CD4-positive, alpha-beta T cell treated with Interleukin-2 at 100 ng/mL for 4 hours (primary cell): ENCODE measurements around the gene NSD1.
"Not testable (repeated sequence)": the region's sequence is repeated elsewhere in the genome, so short reads cannot be mapped to it uniquely, and the experiment has no call there.

Source experiments
- DNase-seq: peaks from one replicate; pipeline ENCODE4 v3.0.0-alpha.2; 2020; ENCODE audit warnings: low spot score

NSD1 gene

DNA sequence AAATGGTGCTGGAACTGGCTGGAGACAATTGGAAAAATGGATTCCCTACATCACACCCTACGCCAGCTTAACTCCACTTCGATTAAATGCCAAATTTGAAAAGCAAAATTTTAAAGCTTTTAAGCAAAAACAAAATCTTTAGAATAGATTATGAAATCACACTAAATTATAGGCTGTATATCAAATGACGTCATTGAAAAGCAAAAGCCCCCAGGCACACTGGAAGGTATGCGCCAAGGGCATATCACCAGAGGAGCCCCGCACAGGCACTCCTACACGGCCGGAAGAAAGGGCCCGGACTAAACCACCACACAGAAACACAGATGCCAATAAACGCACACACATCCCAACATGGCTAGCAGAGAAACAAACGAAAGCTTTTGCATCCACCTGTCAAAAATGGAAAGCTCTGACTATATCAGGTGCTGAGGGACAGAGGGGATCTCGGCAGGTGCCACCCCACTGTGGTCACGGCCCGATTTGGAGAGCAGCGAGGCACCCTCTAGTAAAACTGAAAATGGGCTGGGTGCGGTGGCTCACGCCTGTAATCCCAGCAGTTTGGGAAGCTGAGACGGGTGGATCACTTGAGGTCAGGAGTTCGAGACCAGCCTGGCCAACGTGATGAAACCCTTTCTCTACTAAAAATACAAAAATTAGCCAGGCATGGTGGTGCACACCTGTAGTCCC, 195.1 kb downstream of the NSD1 start:
- DNase-seq = no peak

DNA sequence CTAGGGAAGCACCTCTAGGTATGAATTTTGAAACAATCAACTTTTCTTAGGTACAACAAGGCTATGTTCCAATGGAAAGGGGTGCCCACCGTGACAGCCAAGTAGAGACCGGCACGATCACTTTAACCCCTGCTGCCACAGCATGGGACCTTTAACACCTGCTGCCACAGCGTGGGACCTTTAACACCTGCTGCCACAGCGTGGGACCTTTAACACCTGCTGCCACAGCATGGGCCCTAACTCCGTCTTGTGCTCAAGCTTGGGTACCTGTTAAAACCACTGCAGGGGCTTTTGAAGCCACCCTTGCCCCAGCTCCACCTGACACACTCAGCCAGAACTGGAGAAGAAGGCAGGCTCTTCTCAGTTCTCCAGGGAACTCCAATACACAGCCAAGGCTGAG, 196.3 kb downstream of the NSD1 start:
- no peak for DNase-seq

DNA sequence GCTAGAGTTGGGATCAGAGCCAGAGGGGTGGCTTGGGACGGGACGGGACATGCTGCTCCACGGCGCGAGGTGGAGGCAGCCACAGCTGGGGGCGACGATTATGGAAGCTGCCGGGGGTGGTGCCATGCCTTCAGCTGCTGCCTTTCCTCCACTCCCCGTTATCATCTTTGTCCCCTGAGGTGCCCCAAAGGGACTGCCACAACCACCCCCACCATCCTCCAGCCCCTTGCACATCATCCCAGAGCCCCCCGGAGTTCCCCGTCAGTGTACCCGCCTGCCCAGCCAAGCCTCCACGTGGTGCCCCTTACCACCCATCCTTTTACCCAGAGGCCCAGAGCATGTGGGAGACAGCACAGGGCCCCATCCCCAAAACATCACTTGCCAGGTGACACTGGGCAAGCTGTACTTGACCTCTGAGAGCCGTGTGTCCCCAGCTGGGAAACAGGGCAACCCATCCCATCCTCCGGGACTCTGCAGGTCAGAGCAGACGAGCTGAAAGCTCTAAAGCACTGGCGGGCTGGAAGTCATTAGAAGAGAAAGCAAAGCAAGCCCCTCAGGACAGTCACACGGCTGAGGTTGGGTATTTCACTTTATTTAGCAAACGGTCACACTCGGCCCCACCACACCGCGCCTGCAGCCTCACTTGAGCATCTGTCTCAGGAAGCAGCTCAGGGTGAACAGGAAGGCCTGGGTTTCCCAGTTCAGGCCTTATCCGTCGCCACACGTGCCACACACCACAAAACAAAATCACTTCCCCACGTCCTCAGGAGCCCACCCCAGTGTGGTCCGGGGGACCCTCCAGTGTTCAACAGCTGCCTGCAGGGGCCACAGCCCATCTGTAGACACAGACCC, 197.6 kb downstream of the NSD1 start:
- DNase-seq = no peak

DNA sequence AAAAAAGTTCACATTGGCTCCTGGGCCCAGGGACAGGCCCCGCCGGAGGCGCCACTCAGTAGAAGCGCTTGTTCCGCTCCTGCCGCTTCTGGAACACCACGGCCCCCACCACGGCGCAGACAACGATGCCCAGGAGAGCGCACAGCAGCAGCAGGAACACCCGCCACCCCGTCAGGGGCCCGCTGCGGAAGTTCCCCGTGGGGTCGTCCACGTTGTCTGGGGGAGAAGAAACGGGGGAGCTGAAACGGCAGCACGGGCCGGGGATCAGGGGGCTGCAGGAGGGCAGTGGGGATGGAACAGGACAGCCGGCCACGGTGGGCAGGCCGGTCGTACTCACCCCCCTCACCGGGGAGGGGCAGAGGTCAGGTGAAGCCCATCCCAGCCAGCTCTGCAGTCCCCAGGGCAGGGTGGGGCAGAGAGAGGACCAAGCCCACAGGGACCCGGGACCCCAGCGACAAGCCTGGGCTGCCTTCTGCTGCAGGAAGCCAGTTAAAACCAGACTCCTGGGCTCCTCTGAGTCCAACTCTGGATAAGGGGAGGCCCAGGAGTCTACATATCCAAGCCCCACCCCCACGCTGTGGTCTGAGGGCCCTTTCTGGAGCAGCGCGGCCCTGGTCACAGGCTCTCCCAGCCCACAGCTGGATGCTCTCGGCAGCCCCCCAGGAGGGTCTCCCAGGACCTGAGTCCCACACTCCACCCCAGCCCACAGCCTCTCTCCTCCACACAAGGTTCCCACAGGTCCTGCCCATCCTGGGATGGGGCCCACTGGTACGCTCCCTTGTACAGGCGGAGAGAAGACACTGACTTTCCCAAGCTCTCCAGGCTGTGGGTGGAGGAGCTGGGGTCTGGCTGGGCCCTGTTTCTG, 198.7 kb downstream of the NSD1 start:
- DNase-seq = no peak

DNA sequence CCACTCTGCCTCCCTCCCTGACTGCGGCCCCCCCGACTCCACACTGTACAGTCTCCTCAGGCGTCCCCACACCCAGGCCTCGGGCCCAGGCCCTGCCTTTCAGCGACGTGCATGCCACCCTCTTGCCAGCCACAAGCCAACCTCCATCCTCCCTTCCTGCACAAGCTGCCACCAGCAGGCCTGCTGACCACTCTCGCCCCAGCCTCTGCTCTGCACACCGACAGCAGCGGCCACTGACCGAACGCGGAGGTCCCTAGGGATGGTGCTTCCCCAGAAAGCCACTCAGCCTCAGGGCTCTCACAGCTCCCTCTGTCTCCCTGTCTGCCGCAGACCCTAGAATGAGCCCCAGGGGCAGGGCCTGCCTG, 199.3 kb downstream of the NSD1 start:
- no peak for DNase-seq

DNA sequence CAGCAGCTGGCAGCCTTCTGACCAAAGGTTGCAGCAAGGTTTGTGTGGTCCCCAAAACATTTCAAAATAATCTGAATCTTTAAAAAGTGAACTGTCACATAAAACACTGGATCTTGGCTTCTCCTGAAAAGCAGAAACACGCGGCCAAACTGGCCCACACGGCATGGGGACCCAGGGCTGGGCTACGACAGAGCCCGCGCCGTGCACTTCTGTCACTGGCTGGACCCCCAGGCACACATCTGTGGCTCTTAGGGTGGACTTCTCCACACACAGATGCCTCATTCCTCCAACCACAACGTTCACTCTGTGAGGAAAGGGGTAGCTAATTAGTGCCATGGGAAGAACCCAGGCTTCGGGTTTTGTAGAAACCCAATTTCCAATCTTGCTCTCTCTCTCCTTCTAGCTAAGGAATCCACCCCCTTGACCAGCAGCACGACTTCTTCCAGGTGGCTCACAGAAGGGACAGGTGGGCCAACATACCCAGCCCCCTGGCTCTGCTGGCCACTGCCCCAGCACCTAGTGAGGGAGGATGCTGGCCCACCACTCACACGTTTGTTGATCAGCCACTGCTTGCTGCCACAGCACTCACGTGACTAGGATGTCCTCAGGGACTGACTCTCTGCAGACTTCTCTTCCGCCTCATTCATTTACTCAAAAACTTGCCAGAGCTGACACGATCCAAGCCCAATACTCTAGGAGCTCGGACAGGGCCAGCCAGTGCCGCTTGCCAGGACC, 200.0 kb downstream of the NSD1 start:
- DNase-seq = no peak

DNA sequence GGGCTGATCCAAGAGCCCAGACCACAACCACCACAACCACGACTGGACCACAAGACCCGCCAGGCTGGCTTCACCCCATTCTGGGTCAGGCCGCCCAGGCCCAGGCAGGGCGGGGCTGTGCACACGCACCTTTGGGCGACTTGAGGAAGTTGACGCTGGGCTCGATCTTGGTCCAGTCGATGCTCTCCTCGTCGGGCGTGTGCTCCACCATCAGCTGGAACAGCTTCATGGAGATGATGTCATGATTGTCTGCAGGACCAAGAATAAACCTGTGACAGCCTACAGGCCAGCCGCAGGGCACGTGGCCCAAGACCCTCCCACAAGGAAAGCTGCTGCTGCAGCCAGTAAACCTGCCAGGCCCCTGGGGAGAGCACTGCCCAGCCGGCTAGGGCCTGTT, 200.6 kb downstream of the NSD1 start:
- DNase-seq = no peak

DNA sequence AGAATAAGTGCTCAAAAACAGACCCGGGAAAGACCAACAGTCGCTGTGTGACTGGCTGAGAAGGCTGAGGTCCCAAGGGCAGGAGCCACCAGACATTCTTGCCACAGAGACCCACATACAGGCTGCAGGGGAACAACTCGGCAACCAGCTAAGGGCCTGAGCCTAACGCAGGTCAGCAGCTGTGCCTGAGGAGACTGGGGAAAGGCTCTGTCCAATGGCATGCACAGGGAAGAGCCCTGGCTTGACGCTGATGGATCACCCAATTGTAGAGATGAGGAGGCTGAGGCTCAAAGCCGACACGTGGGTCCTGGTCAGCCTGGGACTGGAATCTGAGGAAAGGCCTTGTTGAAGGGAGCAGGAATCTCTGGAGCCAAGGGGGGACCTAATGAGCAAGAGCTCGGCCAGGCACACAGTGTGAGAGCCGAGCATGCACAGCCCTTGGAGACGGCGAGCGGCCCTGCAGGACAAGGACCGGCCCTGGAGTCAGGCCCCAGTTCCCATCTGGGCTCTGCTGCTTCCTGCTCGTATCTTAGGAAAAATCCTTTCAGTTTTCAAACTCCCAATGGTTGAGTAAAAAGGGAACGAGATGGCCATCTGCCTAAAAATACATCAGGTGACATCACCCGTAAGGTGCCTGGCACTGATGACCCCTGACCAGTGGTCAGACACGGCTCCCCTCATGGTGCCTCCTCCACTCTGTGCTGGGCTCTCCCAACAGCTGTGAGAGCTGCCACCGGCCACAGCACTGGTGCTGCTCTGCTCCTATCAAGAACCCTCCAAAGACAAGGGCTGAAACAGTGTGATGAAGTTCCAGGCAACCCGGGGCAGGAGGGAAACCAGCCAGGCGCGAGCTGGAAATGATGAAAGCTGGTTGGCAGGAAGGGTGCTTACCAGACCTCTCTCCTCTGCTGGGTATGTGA, 201.5 kb downstream of the NSD1 start:
- DNase-seq = no peak

DNA sequence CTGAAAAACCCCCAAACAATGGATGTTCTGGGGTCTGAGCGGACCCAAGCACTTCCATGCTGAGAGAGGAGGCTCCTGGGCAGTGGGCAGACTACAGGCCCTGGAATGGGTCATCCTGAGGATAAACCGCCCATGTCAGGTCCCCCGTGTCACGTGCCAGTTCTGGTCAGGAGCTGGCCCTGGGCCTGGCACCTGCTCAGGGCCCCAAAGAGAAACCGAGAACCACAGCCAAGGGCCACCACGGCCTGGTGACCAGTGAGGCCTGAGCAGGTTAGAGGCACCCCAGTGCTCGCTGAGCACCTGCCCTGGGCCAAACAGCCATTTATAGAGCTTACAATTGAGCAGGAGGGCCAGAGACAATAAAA, 202.1 kb downstream of the NSD1 start:
- no peak for DNase-seq

DNA sequence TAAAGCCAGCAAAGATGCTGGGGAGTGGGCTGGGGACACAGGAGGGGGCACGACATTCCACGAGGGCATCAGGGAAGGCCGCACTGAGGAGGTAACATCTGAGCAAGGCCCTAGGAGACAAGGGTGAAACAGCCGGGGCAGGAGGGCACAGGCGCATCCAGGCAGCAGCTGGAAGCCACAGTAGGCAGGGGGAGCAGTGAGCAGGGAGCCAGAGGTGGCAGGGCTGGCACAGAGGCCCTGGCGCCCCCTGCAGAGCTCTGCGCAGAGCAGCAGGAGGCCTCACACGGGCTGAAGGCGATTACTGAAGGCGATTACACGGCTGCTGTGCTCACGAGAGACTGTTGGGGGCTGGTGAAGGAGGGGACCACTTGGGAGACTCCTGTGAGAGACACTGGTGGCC, 202.5 kb downstream of the NSD1 start:
- no peak for DNase-seq

DNA sequence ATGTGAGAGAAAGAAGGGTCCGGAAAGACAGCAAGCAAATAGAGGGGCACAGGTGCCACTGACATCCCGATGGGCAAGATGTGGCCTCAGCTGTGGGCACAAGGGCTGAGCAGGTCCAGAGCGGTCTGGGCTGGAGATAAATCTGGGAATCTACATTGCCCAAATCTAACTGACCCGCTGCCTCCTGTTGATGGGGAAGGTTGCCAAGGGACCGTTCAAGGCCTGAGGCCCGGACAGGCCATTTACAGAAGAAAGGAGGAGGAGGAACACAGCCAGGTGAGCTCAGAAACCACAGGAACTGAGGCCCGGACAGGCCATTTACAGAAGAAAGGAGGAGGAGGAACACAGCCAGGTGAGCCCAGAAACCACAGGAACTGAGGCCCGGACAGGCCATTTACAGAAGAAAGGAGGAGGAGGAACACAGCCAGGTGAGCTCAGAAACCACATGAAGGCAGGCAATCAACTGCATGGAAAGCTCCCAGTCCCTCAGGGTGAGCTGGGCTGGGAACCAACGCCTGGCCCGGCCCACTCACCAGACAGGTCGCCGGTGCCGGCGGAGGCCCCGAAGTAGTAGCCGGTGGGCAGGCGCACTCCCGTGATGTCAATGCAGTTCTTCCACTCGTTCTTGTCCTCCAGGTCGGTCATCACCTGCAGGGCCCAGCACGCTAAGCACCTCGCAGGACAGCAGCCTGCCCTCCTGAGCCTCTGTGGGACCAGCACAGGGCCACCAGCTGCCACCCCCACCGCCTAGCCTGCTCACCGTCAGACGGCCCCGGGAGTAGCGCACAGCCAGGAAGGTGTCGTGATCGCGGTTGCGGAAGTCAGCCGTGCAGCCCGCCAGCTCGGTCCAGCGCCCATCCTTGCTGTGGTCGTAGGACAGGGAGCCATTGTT, 203.3 kb downstream of the NSD1 start:
- no peak for DNase-seq

DNA sequence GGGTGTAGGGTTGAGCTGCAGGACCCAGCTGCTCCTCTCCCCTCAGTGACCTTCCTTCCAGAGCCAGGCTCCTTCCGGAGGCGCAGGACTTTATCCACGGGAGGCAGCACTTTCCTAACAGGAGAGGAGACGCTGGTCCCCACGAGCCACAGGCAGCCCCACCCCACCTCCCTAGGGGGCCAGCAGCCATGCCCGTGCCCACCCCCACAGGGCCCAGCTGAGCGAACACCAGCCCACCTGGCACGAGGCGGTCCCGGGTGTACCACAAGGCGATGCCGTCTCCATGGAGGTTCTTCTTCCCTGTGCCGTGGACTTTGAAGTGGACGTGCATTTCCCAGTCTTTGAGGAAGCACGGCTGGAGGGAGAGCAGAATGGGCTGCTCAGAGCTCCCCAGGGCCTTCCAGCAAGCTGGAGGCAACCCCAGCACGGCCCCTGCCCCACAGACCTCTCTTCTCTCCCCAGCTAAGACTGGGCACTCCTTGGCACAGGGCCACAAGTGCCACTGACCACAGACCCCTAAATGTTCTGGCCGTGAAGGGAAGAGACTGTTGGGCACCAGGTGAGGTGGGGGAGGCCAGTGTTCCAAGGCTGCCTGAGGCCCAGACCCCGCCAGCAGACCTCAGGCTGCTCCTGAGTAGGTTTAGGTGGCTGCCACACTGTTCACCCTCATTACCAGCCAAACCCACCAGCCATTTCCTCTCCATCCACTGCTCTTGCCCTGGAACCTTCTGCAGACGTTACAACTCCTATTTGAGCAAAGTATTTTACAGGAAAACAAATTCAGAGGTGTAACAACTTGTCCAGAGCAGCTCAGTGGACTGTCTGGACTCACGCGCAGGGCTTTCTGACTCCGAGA, 204.9 kb downstream of the NSD1 start:
- no peak for DNase-seq

DNA sequence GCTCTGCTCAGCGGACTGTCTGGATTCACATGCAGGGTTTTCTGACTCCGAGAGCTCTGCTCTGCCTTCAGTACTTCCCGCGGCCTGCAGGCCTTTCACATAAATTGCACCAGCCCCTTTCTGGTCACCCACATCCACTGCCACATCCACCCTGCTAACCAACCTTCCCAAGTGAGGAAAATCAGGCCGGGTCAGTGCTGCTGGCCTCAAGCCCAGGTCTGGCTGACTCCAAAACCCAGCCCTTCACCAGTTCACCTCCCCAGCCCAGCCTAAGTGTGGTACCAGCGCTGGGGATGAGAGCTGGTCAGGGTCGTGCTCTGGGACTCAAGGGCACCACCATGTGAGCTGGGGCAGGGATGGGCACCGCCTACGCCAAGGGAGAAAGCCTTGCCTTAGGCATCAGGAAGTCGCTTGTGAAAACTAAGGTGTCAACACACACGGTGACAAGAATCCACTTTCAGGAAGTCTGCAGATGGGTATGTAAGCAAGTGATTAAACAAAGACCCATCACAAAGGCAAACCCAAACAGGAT, 205.6 kb downstream of the NSD1 start:
- no peak for DNase-seq

DNA sequence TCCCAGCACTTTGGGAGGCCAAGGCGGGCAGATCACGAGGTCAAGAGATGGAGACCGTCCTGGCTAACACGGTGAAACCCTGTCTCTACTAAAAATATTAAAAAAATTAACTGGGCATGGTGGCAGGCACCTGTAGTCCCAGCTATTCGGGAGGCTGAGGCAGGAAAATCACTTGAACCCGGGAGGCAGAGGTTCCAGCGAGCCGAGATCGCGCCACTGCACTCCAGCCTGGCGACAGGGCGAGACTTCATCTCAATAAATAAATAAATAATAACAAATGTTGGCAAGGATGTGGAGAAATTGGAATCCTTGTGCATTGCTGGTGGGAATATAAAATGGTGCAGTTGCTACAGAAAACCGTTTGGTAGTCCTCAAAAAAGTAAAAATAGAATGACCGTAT, 209.4 kb downstream of the NSD1 start:
- DNase-seq = not testable (repeated sequence)

DNA sequence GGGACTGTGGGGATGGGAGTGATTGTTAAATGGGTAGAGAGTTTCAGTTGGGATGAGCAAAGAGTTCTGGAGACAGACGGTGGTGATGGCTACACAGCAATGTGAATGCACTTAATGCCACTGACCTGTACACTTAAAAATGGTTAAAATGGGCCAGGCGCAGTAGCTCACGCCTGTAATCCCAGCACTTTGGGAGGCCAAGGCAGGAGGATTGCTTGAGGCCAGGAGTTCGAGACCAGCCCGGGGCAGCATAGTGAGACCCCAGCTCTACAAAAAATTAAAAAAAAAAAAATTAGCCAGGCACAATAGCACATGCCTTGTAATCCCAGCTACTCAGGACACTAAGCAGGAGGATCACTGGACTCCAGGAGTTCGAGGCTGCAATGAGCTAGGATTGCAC, 210.2 kb downstream of the NSD1 start:
- no peak for DNase-seq

DNA sequence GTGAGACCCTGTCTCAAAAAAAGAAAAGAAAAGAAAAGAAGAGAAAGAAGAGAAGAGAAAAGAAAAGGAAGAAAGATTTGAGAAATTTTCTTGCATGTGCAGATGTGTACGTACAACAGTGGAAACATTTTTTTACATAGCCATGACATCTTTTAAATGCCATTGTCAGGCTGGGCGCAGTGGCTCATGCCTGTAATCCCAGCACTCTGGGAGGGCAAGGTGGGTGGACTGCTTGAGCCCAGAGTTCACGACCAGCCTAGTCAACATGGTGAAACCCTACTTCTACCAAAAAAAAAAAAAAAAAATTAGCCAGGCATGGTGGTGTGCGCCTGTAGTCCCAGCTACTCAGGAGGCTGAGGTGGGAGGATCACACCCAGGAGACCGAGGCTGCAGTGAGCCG, 211.3 kb downstream of the NSD1 start:
- DNase-seq = no peak

DNA sequence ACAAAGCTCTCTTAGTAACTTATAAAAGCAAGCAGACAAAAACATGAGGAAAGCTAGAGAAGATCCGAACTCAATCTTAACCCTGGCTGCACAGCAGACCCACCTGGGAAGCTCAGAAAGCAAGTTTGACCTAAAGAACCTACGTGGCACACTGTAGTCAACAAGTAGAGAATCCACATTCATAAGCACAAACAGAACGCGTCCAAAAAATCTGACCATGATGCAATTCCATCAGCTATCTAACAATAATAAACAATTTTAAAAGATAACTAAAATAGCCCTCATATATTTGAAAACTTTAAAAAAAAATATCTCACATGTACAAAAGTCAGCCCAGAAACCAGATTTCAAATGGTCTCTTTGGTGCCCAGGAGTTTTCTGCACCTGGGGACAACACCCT, 213.2 kb downstream of the NSD1 start:
- DNase-seq = no peak

DNA sequence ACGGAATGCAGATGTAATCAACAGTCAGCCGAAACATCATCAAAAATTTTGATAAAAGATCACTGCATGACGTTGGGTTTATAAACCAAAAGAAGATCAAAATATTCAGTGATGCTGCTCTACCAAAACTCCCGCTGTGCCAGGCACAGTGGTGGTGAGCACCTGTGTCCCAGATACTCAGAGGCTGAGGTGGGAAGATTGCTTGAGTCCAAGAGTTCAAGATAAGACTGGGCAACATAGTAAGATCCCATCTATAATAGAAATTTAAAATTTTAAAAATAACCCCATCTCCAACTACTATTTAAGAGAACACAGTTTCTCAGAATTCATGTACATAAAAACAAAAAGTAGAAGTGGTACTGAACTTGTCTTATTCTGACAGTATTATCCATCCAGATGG, 214.1 kb downstream of the NSD1 start:
- no peak for DNase-seq

DNA sequence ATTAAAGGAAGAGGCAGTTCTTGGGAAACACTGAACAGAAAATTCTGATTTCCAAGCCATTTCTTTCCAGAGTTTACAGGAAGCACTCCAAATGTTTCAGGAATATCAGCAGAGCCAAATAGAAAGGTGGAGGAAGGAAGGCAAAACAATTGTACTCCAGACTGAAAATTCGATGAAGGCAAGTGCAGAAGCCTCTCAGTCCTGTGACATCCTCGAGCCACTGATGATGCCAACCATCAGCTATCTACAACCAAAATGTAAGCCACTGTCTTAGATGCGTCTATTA, 215.7 kb downstream of the NSD1 start:
- no peak for DNase-seq
